HepG2 (cell line): ENCODE data around the gene SNX19. TPM values are rescaled to one million over a fixed set of nuclear protein-coding genes. Genes with fewer than 3 reads are reported as not detected.

Experiments used
- NCOA5 ChIP-seq: sonication (generic); formaldehyde crosslinking; IDR thresholded peaks from 2 replicates; pipeline ENCODE4 v1.4.0; 2020; ENCODE audit warnings: missing genetic modification reagents
- NFATC3 ChIP-seq: sonication (generic); formaldehyde crosslinking; IDR thresholded peaks from 2 replicates; pipeline ENCODE4 v1.5.1; 2020; ENCODE audit warnings: mild to moderate bottlenecking, missing genetic modification reagents
- NFE2L2 ChIP-seq: fragments of 150-350 bp; IDR thresholded peaks from 2 replicates; pipeline ENCODE4 v1.6.1; 2014; ENCODE audit warnings: low read length
- NR2F1 ChIP-seq, 2 experiments: fragments of 450-650 bp in 1 of 2; formaldehyde crosslinking in 1 of 2; IDR thresholded peaks; 2 replicates each; pipeline versions ENCODE4 v1.5.0 to v1.6.1; 2016 to 2020; ENCODE audit warnings: mild to moderate bottlenecking in 1 of 2, missing compliant biosample characterization in 1 of 2, missing genetic modification reagents in 1 of 2, moderate library complexity in 1 of 2
- PTBP1 ChIP-seq: fragments of 200-400 bp; formaldehyde crosslinking; IDR thresholded peaks from 2 replicates; pipeline ENCODE4 v1.6.1; 2018; ENCODE audit warnings: low read length, low read depth; ENCODE audit not compliant: poor library complexity, severe bottlenecking
- TOE1 ChIP-seq: sonication (generic); formaldehyde crosslinking; IDR thresholded peaks from 2 replicates; pipeline ENCODE4 v1.4.0; 2020; ENCODE audit warnings: mild to moderate bottlenecking, missing genetic modification reagents
- ZNF761 ChIP-seq: sonication (generic); formaldehyde crosslinking; conservative IDR thresholded peaks from 2 replicates; pipeline ENCODE4 v1.4.0; 2020; ENCODE audit warnings: mild to moderate bottlenecking, missing genetic modification reagents
- ZSCAN31 ChIP-seq: sonication (generic); formaldehyde crosslinking; IDR thresholded peaks from 2 replicates; pipeline ENCODE4 v1.5.0; 2020; ENCODE audit warnings: low read depth, mild to moderate bottlenecking, missing genetic modification reagents
- polyA plus RNA-seq, 8 experiments: library from polyadenylated mRNA; depleted of rRNA in 3 of 8; stranded (reverse) in 7 of 8; unstranded in 1 of 8; fragments of >200 nt; fragmentation: Illumina TruSeq in 4 of 8; extraction: Trizol in 4 of 8; gene quantifications; 2 replicates each; pipeline versions ENCODE4 v1.2.1 to v1.2.3, GENCODE V29; 2011 to 2016; ENCODE audit warnings: low read depth in 4 of 8, missing spikeins in 1 of 8, mixed read lengths in 1 of 8; ENCODE audit not compliant: insufficient read depth in 1 of 8
- total RNA-seq, 5 experiments: library from RNA; depleted of rRNA; stranded (reverse); fragments of >200 nt; fragmentation: Illumina TruSeq; extraction: Trizol; gene quantifications; 2 replicates each; pipeline ENCODE4 v1.2.3, GENCODE V29; 2016; ENCODE audit warnings: low read depth in 1 of 5
- TF ChIP-seq, protein P1 (sequence below): sonication (generic); formaldehyde crosslinking; IDR thresholded peaks from 2 replicates; pipeline ENCODE4 v1.4.0; 2020; ENCODE audit warnings: missing genetic modification reagents
- TF ChIP-seq, protein P2 (sequence below): sonication (generic); formaldehyde crosslinking; IDR thresholded peaks from 2 replicates; pipeline ENCODE4 v1.4.0; 2020; ENCODE audit warnings: mild to moderate bottlenecking, missing genetic modification reagents
- TF ChIP-seq, protein P3 (sequence below): sonication (generic); formaldehyde crosslinking; IDR thresholded peaks from 2 replicates; pipeline ENCODE4 v1.5.1; 2020; ENCODE audit warnings: mild to moderate bottlenecking, missing genetic modification reagents, borderline replicate concordance
- TF ChIP-seq, protein P4 (sequence below), 2 experiments: sonication (generic) in 1 of 2; formaldehyde crosslinking in 1 of 2; IDR thresholded peaks; 2 replicates each; pipeline versions ENCODE4 v1.4.0 to v1.6.1; 2018 to 2020; ENCODE audit warnings: missing genetic modification reagents in 2 of 2, borderline replicate concordance in 1 of 2, low read depth in 1 of 2, mild to moderate bottlenecking in 1 of 2, missing biosample characterization in 1 of 2

SNX19 gene
- total and polyA plus RNA-seq, 2 of the 13 experiments (the other 11 are each of a cell fraction or from before 2014, with no cell fraction given): 0.13 to 0.27 TPM

DNA sequence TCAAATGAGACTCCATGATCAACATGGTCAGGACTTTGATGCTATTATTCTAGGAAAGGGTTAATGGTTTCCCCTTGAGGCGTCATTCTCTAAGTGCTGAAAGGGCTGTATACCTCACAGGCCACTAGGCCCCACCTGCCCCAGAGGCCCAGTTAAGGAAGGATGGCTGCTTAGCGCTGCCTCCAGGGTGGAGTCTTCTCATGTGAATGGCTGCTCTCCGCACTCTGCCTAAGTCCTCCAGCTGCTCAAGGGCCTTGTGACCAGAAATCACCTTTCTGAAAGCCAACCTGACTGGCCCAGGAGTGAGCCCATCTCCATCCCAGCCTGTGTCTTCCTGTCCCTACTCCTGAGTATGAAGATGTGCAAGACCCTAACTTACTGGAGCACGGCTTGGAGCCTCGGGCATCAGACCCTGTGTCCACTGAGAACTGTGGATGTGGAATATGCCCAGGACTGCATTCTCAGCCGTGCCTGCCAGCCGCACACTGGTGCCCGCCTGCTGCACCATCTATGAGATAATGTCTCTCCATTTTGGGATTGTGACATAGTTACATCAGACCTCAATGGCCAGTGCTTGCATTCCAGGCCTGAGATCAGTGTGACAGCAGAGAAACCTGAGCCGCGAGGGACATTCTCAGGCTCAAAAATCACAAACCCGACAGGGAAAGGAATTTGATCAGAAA, 51.0 kb downstream of the SNX19 start (continued):
- TF ChIP-seq, protein P1, sequence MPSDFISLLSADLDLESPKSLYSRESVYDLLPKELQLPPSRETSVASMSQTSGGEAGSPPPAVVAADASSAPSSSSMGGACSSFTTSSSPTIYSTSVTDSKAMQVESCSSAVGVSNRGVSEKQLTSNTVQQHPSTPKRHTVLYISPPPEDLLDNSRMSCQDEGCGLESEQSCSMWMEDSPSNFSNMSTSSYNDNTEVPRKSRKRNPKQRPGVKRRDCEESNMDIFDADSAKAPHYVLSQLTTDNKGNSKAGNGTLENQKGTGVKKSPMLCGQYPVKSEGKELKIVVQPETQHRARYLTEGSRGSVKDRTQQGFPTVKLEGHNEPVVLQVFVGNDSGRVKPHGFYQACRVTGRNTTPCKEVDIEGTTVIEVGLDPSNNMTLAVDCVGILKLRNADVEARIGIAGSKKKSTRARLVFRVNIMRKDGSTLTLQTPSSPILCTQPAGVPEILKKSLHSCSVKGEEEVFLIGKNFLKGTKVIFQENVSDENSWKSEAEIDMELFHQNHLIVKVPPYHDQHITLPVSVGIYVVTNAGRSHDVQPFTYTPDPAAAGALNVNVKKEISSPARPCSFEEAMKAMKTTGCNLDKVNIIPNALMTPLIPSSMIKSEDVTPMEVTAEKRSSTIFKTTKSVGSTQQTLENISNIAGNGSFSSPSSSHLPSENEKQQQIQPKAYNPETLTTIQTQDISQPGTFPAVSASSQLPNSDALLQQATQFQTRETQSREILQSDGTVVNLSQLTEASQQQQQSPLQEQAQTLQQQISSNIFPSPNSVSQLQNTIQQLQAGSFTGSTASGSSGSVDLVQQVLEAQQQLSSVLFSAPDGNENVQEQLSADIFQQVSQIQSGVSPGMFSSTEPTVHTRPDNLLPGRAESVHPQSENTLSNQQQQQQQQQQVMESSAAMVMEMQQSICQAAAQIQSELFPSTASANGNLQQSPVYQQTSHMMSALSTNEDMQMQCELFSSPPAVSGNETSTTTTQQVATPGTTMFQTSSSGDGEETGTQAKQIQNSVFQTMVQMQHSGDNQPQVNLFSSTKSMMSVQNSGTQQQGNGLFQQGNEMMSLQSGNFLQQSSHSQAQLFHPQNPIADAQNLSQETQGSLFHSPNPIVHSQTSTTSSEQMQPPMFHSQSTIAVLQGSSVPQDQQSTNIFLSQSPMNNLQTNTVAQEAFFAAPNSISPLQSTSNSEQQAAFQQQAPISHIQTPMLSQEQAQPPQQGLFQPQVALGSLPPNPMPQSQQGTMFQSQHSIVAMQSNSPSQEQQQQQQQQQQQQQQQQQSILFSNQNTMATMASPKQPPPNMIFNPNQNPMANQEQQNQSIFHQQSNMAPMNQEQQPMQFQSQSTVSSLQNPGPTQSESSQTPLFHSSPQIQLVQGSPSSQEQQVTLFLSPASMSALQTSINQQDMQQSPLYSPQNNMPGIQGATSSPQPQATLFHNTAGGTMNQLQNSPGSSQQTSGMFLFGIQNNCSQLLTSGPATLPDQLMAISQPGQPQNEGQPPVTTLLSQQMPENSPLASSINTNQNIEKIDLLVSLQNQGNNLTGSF: no peak
- TF ChIP-seq, protein P2, sequence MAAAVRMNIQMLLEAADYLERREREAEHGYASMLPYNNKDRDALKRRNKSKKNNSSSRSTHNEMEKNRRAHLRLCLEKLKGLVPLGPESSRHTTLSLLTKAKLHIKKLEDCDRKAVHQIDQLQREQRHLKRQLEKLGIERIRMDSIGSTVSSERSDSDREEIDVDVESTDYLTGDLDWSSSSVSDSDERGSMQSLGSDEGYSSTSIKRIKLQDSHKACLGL (CRISPR knock-in tag): no peak
- TF ChIP-seq NFE2L2 (no peak), ZSCAN31 (no peak), ZNF761 (CRISPR knock-in tag) (no peak), TOE1 (CRISPR knock-in tag) (no peak), NCOA5 (CRISPR knock-in tag) (no peak), NFATC3 (CRISPR knock-in tag) (no peak), NR2F1 (CRISPR knock-in tag; IDR thresholded peaks at IDR 0.05) (no peak), PTBP1 (no peak)
- TF ChIP-seq, protein P3, sequence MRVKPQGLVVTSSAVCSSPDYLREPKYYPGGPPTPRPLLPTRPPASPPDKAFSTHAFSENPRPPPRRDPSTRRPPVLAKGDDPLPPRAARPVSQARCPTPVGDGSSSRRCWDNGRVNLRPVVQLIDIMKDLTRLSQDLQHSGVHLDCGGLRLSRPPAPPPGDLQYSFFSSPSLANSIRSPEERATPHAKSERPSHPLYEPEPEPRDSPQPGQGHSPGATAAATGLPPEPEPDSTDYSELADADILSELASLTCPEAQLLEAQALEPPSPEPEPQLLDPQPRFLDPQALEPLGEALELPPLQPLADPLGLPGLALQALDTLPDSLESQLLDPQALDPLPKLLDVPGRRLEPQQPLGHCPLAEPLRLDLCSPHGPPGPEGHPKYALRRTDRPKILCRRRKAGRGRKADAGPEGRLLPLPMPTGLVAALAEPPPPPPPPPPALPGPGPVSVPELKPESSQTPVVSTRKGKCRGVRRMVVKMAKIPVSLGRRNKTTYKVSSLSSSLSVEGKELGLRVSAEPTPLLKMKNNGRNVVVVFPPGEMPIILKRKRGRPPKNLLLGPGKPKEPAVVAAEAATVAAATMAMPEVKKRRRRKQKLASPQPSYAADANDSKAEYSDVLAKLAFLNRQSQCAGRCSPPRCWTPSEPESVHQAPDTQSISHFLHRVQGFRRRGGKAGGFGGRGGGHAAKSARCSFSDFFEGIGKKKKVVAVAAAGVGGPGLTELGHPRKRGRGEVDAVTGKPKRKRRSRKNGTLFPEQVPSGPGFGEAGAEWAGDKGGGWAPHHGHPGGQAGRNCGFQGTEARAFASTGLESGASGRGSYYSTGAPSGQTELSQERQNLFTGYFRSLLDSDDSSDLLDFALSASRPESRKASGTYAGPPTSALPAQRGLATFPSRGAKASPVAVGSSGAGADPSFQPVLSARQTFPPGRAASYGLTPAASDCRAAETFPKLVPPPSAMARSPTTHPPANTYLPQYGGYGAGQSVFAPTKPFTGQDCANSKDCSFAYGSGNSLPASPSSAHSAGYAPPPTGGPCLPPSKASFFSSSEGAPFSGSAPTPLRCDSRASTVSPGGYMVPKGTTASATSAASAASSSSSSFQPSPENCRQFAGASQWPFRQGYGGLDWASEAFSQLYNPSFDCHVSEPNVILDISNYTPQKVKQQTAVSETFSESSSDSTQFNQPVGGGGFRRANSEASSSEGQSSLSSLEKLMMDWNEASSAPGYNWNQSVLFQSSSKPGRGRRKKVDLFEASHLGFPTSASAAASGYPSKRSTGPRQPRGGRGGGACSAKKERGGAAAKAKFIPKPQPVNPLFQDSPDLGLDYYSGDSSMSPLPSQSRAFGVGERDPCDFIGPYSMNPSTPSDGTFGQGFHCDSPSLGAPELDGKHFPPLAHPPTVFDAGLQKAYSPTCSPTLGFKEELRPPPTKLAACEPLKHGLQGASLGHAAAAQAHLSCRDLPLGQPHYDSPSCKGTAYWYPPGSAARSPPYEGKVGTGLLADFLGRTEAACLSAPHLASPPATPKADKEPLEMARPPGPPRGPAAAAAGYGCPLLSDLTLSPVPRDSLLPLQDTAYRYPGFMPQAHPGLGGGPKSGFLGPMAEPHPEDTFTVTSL (CRISPR knock-in tag): no peak
- TF ChIP-seq, protein P4, sequence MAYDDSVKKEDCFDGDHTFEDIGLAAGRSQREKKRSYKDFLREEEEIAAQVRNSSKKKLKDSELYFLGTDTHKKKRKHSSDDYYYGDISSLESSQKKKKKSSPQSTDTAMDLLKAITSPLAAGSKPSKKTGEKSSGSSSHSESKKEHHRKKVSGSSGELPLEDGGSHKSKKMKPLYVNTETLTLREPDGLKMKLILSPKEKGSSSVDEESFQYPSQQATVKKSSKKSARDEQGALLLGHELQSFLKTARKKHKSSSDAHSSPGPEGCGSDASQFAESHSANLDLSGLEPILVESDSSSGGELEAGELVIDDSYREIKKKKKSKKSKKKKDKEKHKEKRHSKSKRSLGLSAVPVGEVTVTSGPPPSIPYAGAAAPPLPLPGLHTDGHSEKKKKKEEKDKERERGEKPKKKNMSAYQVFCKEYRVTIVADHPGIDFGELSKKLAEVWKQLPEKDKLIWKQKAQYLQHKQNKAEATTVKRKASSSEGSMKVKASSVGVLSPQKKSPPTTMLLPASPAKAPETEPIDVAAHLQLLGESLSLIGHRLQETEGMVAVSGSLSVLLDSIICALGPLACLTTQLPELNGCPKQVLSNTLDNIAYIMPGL (CRISPR knock-in tag; IDR thresholded peaks at IDR 0.05; ENCODE audit: borderline replicate concordance in 1 of 2, low read depth in 1 of 2): no peak
